Left ventricle myocardium inferior (tissue), 1 donor: ENCODE measurements around the gene GINS2. TPM values are rescaled to one million over a fixed set of nuclear protein-coding genes. Genes with fewer than 3 reads are reported as not detected.
A peak's percentile ranks its signal among the peaks of the same experiment; 100 is the strongest.

Source experiments
- DNase-seq: peaks from one replicate; pipeline ENCODE4 v3.0.0-alpha.2; 2020
- H3K27ac ChIP-seq: fragments of 200-600 bp; replicated peaks from 2 replicates; pipeline ENCODE4 v1.8.0; 2021
- H3K27me3 ChIP-seq: fragments of 200-600 bp; 2 replicates; pipeline ENCODE4 v1.8.0; 2021; ENCODE audit warnings: low read depth
- H3K36me3 ChIP-seq: fragments of 200-600 bp; 2 replicates; pipeline ENCODE4 v1.8.0; 2021
- H3K4me1 ChIP-seq: fragments of 200-600 bp; 2 replicates; pipeline ENCODE4 v1.8.0; 2021
- H3K4me3 ChIP-seq: fragments of 200-600 bp; 2 replicates; pipeline ENCODE4 v1.8.0; 2021; ENCODE audit warnings: mild to moderate bottlenecking, moderate library complexity
- H3K9me3 ChIP-seq: fragments of 200-600 bp; replicated peaks from 2 replicates; pipeline ENCODE4 v1.8.0; 2021
- CTCF ChIP-seq: fragments of 200-600 bp; IDR thresholded peaks from 2 replicates; pipeline ENCODE4 v1.8.0; 2021; ENCODE audit warnings: antibody characterized with exemption, mild to moderate bottlenecking, borderline replicate concordance
- intact Hi-C: fragments of 100-400 bp; cut with micrococcal nuclease; formaldehyde crosslinking; loops from one replicate; pipeline ENCODE4 v1.11.0; 2022
- total RNA-seq: library from RNA; stranded (reverse); fragmentation: NEBNext Ultra II Directional; extraction: Animal tissue kit (Norgen Biotek cat#: 25700); gene quantifications from one replicate; pipeline ENCODE4 v1.2.1, GENCODE V29; 2021
- donor health status: DM: no; HTN: yes; CAD: no; lungs with severe emphysema.

The GINS2 gene
- total RNA-seq, 1 donor from 2014 or later: 0.44 TPM

GRCh38 chr16:85628645-85629044 is 60.1 kb downstream of the GINS2 start:
- DNase-seq: no peak
- no peak for TF ChIP-seq CTCF
- Histone ChIP-seq H3K27me3 (no peaks in the 10 kb centered on the region), H3K4me1 (peaks cover 95% of the 10 kb centered on the region), H3K9me3 (peaks cover 8% of the 10 kb centered on the region), H3K36me3 (no peaks in the 10 kb centered on the region), H3K4me3 (peak overlapping the region; percentile 54), H3K27ac (peak overlapping the region; percentile 87)
- intact Hi-C loops: no loop called here

GRCh38 chr16:85628265-85628556 is 60.5 kb downstream of the GINS2 start:
- Histone ChIP-seq H3K9me3 (peaks cover 8% of the 10 kb centered on the region), H3K27ac (peak overlapping the region; percentile 87), H3K36me3 (no peaks in the 10 kb centered on the region), H3K4me3 (peak overlapping the region; percentile 54), H3K4me1 (peaks cover 100% of the 10 kb centered on the region), H3K27me3 (no peaks in the 10 kb centered on the region)
- no peak for DNase-seq
- intact Hi-C loops: no loop called here
- no peak for TF ChIP-seq CTCF

- H3K36me3 ChIP-seq: no peaks in the 10 kb centered on the region
- TF ChIP-seq CTCF: no peak
- peaks cover 8% of the 10 kb centered on the region for H3K9me3 ChIP-seq
- peak; percentile 57 for DNase-seq
- peak overlapping the region; percentile 54 for H3K4me3 ChIP-seq
- H3K27me3 ChIP-seq: no peaks in the 10 kb centered on the region
- peak overlapping the region; percentile 87 for H3K27ac ChIP-seq
- intact Hi-C loops: no loop called here
- H3K4me1 ChIP-seq: peaks cover 100% of the 10 kb centered on the region
Observed at GRCh38 chr16:85627526-85628264, 61.1 kb downstream of the GINS2 start.

- peak overlapping the region; percentile 87 for H3K27ac ChIP-seq
- intact Hi-C loops: no loop called here
- H3K4me3 ChIP-seq: peak overlapping the region; percentile 54
- no peaks in the 10 kb centered on the region for H3K27me3 ChIP-seq
- TF ChIP-seq CTCF: no peak
- H3K4me1 ChIP-seq: peaks cover 100% of the 10 kb centered on the region
- H3K36me3 ChIP-seq: no peaks in the 10 kb centered on the region
- H3K9me3 ChIP-seq: peaks cover 8% of the 10 kb centered on the region
- DNase-seq: no peak
Observed at GRCh38 chr16:85627089-85627488, 61.7 kb downstream of the GINS2 start.

Other genes with a start within 250 kb of the GINS2 start
- 34.2 TPM for gene GSE1, start 75.6 kb downstream of the GINS2 start, total RNA-seq
- gene C16orf74, start 62.1 kb upstream of the GINS2 start, total RNA-seq: 2.3 TPM
- gene EMC8, start 110.6 kb upstream of the GINS2 start, total RNA-seq: 22.5 TPM
- gene COX4I1, start 110.7 kb upstream of the GINS2 start, total RNA-seq: 1,881 TPM
- 2.7 TPM for gene IRF8, start 210.2 kb upstream of the GINS2 start, total RNA-seq